Central memory CD4-positive, alpha-beta T cell (primary cell): Measurements from ENCODE around the gene LRRC28.

ENCODE experiments used
- DNase-seq: peaks from one replicate; pipeline ENCODE4 v3.0.0; 2022

The LRRC28 gene

GRCh38 chr15:99250001-99250400, 1.3 kb upstream of the LRRC28 start:
- DNase-seq = no peak

DNA sequence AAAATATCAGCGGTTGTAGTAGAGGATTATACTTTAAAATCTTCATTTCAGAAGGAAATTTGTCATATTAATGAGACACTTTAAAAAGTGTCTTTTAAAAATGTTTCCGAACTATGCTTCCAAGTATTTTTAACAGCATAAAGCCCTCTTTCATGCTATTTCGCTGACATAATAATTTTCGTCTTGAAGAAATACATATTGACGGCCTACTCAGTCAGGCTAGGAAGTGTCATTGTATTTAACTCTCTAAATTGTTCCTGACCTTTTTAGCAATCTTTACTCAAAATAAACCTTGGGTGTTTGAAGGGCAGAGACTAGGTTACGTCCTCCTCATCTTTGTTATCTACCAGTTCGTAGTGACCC, 806 bp upstream of the LRRC28 start:
- no peak for DNase-seq

GRCh38 chr15:99252326-99252725, 1.0 kb downstream of the LRRC28 start:
- DNase-seq = no peak

DNA sequence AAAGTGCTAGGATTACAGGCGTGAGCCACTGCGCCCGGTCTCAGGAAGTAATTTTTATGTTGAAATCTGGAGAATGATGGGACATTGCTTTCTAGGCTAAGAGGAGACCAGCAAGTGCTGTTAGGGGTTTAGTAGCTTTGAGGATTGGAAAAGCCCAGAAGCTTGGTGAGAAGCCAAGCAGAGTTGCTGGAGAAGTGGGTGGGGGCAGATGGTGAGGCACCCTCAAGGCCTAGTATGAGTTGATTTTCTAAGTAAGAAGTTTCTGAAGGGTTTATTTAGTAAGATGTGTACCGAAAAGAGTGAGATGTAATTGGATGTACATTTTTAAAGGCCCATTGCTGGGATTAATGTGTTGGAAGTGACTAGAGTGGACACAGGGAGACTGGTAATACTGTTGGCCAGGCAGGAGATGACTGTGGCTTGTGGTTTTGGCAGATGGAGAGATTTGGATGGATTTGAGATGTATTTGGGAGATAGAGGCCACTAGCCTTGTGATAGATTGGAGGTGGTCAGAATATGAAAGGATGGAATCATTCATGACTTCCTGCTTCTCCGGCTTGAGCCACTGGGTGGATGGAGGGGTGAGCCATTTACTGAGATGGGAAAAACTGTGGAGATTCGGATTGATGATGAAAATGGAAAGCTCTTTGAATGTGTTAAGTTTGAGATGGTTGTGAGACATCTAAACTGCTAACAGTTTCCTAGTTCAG, 2.3 kb downstream of the LRRC28 start:
- DNase-seq = no peak

DNA sequence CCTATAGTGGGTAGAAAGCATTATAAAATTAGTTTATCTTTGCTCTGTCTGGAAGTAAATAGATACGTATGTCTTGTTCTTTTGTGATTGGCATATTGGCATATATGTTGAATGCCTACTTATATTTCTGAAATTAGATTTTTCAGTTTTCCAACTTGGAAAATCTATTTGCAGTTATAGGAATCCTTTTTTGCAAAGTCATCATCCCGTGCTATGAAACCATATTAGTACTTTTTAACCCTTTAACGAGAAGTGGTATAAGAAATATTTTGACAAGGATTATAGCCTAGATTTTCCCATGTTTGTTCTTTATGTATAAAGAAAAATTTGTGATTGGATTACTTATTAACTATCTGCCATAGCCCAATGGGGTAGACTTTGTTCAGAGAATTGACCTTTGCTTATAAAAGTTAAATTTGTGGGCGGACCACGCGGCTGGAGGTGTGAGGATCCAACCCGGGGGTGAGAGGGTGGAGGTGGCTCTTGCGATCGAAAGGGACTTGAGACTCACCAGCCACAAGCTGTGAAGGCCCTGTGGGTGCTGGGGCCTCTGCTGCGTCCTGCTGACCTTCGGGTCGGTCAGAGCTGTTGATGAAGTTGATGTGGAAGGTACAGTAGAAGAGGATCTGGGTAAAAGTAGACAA, 5.9 kb downstream of the LRRC28 start:
- DNase-seq = no peak

GRCh38 chr15:99264125-99264524, 12.8 kb downstream of the LRRC28 start:
- no peak for DNase-seq

- no peak for DNase-seq
Measured at GRCh38 chr15:99265541-99266070, 14.3 kb downstream of the LRRC28 start.

GRCh38 chr15:99267957-99268356, 16.7 kb downstream of the LRRC28 start:
- DNase-seq = no peak

DNA sequence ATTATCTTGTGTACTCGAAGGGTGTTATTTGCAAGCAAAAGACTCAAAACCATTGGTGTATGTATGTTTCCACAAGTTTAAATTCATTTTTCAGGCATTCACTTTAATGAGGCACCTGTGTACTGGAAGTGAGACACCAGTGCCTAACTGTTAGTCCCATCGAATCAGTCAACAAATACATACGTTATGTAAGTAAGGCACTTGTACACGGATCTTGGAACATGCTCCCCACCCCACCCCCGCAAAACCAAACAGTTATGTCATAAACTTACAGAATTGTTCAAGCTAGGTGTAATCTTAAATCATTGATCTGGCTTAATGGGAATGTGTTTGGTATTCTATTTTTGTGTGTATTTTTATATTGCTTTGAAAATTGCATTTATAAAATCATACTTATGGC, 17.1 kb downstream of the LRRC28 start:
- no peak for DNase-seq

- DNase-seq = no peak
Measured at GRCh38 chr15:99273801-99274200, 22.5 kb downstream of the LRRC28 start.

GRCh38 chr15:99275061-99275460, 23.8 kb downstream of the LRRC28 start:
- no peak for DNase-seq

GRCh38 chr15:99275525-99276128, 24.3 kb downstream of the LRRC28 start:
- DNase-seq = no peak

GRCh38 chr15:99279290-99279689, 28.0 kb downstream of the LRRC28 start:
- no peak for DNase-seq

GRCh38 chr15:99279827-99280226, 28.5 kb downstream of the LRRC28 start:
- DNase-seq = no peak

DNA sequence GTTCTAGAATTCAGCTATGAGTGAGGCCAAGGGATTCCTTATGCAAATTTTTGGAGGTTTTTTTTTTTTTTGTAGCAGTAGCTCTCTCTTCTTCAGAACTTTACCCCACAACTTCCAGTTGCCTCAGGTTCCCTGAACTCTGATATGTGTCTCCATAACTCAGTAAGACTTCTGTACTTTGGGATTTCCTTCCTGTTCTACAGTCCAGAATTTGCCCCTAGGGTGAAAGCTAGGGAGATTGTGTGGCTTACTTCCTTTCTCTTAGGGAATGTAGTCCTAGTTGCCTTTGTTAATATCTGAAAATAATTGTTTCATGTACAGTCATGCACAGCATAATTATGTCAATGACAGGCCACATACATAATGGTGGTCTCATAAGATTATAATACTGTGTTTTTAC, 30.8 kb downstream of the LRRC28 start:
- DNase-seq = no peak

- no peak for DNase-seq
Measured at GRCh38 chr15:99282586-99282985, 31.3 kb downstream of the LRRC28 start.

DNA sequence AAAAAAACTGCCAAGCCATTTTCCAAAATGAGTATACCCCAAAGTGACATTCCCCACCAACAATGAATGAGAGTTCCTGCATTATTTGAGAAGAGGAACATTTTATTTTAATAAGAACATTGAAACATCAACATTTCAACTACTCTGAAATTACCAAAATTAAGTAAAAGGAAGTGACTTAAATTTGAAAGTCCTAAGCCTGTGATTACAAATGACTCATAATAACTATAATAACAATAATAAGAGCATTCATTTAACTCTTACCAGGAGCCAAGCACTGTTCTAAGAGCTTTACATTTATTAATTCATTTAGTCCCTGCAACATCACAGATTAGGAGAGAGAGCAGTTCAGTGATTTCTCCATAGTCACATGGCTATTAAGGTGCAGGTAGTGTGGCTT, 32.4 kb downstream of the LRRC28 start:
- DNase-seq = no peak

- no peak for DNase-seq
Measured at GRCh38 chr15:99291643-99292042, 40.4 kb downstream of the LRRC28 start.

- no peak for DNase-seq
Measured at GRCh38 chr15:99295840-99296239, 44.6 kb downstream of the LRRC28 start.

DNA sequence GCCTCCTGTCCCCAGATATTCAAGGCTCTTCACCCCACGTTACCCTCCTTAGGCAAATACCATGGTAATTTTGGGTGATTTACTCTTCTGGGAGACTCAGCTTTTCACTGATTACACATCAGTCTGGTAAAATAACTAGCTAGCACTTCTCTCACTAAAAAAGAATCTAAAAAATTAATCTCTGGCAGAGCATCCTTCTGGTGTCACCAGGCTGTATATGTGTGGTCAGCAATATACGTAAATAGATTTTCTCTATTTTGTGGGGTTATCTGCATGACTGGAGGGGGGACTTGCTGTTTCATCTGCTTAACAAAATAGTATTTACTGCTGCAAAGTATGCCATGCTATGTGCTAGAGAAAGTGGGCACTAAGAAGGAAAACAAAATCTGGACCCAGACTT, 45.1 kb downstream of the LRRC28 start:
- no peak for DNase-seq

DNA sequence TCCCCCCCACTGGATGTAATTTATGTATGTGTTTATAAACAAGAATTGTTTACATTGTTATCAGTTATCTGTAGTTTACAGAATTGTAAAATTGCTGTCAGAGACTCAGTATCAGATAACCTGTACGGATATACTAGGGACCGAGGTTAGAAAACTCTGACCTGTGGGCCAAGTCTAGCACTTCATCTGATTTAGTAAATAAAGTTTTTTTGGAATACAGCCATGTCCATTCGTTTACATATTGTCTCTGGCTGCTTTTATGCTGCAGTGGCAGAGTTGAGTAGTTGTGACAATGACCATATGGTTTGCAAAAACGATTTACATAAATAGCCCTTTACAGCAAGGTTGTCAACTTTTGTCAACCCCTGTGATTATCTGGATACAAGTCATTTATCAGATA, 52.6 kb downstream of the LRRC28 start:
- no peak for DNase-seq

DNA sequence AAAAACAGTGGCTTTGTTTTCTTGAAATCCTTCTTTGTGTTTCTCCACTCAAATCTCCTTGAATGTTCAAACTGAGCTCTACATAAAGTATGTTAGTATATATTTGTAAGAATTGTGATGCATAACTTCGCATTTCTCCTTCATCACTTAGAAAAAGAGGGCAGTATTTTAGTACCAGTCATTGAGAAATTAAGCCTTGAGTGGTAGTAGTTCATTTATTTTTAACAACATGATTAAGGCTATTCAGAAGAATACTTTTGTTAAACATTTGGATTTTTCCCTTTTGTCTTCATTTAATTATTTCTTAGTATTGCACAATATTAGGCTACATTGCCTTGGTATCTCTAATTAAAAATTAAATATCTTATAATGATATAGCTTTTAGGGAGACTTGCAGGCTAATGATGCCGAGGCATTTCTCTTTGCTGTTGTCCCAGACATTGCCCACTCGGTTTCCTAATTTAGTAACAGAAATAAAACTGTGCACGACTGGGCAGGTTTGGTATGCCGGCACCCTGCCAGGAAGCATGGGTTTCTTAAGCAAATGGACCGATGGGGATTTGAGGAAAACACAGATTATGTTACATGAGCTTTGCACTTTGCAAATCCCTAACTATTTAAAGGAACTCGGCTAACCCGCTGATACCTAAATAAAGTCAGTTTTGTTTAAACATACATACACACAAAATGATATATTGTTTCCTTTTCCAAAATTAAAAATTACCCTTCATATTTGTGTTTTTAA, 54.7 kb downstream of the LRRC28 start:
- DNase-seq = no peak

- DNase-seq = no peak
Measured at GRCh38 chr15:99306694-99307338, 55.5 kb downstream of the LRRC28 start.
